HG03159 (cell line): Measurements from ENCODE around the gene NAA10.
A peak's percentile ranks its signal among the peaks of the same experiment; 100 is the strongest.

Source experiments
- ATAC-seq: cut with Tn5 transposase; IDR thresholded peaks from one replicate; pipeline ENCODE4 v1.9.1; 2021; ENCODE audit warnings: mild to moderate bottlenecking, moderate library complexity; ENCODE audit not compliant: unreplicated experiment

Gene NAA10

DNA sequence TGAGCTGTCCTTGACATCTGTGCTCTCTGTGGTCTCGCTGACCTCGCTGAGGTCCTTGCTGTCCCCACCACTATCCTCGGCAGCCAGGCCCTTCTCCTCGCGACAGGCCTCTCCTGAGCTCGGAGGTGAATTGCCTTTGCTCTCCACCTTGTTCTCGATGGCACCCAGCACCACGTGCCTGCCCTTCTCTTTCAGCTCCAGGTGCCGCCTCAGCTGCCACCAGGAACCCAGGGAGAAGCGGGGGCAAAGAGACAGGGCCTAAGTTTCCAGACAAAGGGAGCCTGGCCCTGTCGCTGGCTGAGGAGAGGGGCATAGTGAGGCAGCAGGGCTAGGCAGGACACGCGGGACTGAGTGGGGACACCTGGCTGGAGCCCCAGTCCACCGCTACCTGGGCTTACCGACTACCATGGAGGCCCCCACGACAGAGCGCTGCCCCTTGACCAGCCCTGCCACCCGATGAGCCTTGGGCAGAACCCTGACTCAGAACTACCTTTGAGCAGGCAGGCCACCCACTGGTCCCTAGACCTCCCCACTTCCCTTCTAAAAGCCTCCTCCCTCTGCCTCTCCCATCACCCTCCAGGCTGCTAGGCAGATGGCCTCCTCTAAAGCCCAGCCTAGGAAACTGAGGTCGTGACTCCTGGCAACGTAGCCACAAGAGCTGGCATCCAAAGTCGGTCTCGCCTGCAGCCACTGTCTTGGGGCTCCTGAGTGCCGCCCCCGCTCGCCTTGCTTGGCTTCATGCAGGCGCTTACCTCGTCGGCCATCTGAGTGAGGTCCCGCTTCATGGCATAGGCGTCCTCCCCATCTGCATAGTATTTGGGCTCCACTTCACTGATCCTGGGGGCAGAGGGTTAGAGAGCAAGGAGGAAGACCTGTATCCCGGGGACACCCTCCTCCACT, 4.6 kb downstream of the NAA10 start:
- ATAC-seq, result no peak

DNA sequence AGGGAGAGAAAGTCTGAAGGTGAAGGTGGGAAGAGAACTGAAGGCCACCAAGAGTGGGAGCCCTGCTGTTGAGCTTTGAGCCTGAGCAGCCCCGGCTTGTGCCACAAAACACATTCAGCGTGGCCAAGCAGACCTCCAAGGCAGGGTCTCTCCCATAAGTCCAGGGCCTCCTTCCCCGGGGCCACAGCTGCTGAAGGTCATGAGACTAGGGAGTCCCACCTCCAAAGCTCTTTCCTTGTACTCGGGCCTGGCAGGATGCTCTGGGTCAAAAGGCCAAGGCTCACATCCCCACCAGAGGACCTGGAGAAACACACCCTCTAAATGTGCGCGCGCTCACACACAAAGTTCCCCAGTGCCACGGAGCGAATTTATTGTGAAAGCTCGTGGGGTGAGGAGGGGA, 5.3 kb downstream of the NAA10 start:
- ATAC-seq, result no peak

DNA sequence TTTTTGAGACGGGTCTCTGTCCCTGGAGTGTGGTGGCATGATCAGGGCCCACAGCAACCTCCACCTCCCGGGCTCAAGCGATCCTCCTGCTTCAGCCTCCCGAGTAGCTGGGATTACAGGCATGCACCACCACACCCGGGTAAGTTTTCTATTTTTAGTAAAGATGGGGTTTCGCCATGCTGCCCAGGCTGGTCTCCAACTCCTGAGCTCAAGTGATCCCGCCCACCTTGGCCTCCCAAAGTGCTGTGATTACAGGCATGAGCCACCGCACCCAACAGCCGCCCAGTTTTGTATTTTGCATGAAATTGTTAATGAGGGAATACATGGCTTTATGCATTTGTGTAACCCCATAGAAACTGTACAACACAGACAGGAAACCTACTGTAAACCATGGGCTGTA, 6.0 kb downstream of the NAA10 start:
- no peak for ATAC-seq

DNA sequence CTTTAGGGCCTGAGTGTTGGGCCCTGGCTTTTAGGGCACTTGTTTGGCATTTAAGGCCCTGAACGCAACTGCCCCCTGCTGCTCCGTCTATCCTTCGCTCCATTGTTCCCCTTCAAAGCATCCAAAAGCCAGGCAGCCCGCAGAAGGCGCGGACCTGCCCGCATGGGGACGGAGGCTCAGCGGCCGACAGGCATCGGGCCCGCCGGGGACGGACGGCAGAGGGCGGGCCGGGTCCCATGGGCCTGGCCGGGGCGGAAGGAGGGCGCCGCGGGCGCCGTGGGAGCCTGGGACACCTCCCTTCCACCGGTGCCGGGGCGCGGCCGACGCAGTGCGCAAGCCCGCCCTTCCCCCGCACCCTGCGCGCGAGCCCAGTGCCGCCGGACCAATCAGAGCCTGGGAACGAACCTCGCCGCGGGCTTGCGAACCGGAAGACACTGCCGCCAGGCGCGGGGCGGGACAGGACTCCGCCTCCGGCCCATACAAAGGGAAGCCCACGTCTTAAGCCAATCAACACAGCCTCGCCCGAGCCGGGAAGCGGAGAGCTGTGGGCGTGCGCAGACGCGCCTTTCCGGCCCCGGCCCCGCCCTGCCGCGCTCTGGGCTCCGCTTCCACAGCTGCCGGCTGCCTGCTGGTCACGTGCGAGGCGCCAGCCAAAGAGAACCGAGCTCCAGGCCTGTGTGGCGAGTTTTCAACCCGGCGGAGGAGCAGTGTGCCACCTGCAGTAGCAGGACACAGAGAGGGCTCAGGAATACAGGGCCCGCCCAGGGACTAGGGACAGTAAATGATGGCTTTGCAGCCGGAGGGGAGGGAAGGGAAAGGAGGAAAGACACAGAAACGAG, 6.7 kb downstream of the NAA10 start:
- ATAC-seq, result peak; percentile 69

DNA sequence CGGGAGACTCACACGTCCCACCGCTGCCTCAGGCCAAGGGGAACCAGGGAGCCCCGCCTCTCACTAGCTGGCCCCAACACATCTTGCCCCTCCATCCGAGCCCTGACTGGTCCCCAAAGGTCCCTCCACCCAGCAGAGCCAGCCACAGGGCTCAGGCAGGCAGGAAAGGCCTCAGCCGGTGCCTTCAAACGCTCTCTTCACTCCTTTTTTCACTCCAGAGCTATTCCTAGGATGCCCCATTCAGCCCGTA, 7.2 kb downstream of the NAA10 start:
- no peak for ATAC-seq

DNA sequence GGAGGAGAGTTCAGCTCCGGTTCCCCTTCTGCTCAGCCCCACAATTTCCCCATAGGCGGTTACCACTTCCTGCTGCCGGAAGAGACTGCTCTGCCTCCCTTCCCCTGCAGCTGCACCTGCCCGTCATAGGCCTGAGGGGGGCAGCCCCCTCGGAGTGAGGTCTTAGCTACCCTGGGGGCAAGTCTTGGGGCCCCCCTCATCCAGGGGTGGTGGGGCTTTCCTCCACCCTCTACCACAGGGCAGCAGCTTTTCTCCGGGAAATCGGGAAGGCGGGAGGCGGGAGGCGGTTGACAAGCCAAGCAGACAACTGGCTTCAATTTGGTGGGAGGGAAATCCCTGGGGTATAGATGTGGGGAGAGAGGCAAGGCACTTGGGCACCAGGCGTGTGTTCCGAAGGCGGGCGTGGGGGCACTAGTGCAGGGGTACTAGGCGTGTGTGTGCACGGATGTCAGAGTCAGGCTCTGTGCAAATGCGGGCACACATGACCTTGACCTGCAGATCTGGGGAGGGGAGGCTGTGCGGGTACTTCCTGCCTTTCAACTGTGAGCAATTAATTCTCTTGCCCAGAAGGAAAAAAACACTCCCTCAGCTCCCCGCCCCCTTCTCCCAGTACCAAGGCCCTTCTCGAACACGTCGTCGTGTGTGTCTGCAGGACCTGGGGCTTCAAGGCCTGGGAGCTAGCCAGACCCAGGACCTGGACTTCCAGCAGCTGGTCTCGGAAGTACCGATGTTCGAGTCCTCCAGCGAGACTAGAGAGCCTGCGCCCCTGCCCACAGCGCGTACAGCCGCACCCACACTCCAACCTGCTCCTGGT, 7.8 kb downstream of the NAA10 start:
- peak; percentile 45 for ATAC-seq

DNA sequence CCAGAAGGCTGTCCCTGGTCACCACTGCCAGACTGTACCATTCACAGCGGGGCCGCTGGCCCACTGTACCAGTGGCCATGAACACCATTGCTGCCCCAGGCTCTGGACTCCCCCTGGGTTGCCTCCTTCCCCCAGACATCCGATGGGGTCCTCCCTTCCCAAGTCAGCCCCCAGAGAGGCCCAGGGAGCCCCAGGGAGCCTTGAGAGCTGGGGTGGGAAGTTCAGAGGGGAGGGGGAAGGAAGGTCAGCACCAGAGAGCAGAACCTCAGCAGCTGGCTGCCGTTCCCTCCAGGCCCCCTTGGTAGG, 8.3 kb downstream of the NAA10 start:
- peak; percentile 0 for ATAC-seq

DNA sequence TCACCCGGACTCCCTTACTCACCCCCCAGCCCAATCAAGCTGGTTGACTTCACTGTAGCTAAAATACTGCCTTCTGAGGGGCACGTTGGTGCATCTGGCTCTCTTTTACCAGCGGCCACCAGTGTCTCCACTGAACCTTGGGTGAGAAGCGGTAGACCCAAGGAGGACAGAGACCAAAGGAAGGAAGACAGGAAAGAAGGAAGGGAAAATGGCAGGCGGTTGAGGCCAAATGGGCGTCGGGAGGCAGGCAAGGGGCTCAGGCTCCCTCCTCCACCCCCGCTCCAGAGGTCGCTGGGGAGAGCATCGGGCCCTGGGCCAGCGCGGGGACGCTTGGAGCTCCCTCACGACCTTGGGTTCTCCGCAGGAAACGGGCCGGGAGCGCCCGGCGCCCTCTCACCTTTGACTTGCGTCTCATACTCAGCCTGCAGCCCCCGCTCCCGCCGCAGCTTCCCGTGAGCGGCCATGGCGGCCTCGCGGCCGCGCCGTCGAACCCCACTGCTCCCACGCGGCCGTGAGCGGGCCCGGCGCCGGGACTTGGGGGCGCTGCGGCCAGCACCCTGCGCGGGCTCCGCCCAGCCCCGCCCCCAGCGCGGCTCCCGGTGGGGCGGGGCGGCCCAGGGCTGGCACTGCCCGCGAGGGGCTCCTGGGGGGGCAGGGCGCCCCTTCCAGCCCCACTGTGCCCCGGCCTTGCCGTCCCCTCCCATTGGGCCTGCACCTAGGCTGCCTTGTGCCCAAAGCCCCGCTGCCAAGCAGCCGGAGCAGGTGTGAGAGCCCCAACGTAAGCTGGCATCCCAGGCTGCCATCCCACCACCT, 8.9 kb downstream of the NAA10 start, which contains the start of gene ARHGAP4:
TSS of gene ARHGAP4 (minus strand) at position 526 of the 813 bp plus-strand sequence. CDS start at position 464, 62 bp downstream.
- ATAC-seq, result no peak

DNA sequence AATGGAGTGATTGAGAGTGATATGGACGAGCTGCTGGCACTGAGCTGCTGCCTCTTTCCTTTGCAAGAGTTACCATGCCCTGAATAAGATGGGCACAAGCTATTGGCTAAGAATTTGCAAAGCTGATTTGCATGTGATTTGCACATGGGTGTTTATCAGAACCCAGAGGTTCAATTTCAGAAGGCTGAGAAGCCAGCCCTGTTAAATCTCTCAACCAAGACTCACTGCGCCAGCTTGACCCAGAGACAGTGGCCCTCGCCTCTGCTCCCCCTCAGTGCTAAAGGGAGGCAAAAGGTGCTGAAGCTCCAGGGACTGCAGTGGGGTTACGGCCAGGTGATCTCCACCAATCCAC, 9.5 kb downstream of the NAA10 start:
- no peak for ATAC-seq

DNA sequence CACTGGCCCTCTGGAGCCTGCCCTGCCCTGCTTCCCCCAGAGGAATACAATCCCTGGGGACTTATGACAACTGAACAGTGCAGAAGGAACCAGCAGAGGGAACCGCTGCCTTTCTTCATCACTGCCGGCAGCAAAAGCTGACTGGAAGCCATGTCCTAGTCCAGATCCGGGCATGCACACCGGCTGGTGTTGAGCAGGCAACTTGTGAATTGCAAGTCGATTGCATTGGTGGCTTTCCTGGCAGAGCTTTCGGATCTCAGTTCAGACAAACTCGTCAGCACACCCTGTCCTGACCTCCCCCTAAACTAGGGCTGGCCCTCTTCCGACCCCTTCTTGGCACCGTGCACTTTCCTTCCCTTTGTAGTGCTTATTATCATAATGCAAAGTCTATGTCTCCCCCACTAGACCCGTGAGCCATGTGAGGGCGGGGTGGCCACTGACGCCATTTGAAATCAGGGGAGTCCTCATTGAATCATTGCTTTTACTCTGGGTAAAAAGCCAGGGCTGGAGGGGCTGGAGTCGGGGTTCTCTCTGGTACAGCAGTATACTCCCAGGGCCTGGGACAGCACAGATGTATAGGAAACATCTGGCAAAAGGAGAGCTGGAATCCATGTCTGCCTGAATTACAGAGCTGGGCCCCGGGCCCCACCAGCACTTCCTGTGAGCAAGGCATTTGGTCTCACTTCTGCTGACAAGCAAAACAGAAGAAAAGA, 10.5 kb downstream of the NAA10 start:
- no peak for ATAC-seq

DNA sequence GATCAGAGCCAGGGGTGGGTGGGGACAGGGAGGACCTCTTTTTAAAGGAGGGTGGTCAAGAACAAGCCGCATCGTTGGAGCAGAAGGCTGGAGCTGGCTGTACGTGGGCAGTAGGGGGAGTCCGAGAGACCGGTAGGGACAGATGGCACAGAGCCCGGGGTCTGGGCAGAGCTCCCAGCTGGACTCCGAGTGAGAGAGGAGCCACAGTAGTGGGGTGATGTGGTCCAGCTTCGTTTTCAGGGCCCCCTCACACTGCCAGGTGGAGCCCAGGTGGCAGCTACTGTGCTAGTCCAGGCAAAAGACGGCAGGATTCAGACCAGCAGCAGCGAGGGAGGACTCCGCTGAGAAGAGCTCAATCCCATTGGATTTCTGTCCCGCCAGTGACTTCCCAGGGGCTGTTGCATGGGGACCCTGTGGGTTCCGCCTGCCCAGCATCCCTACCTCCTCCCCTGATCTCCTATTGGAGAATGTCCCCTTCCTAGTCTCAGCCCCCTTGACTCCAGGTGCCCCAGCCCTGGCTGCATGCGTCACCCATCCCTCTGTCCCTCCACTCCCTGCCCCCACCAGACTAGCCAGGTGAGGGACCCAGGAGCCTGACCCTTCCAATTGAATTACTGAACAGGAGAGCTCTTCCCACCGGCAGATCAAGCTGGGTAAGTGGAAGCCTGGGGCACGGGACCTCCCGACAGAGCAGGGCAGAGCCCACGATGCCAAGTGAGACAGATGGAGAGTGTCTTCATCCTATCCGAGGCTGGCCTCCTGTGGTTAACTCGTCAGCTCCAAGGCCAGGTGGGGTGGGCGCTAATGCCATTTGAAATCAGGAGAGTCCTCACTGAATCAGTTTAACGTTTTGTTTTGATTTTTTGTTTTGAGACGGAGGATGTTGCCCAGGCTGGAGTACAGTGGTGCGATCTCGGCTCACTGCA, 11.6 kb downstream of the NAA10 start:
- ATAC-seq, result no peak

DNA sequence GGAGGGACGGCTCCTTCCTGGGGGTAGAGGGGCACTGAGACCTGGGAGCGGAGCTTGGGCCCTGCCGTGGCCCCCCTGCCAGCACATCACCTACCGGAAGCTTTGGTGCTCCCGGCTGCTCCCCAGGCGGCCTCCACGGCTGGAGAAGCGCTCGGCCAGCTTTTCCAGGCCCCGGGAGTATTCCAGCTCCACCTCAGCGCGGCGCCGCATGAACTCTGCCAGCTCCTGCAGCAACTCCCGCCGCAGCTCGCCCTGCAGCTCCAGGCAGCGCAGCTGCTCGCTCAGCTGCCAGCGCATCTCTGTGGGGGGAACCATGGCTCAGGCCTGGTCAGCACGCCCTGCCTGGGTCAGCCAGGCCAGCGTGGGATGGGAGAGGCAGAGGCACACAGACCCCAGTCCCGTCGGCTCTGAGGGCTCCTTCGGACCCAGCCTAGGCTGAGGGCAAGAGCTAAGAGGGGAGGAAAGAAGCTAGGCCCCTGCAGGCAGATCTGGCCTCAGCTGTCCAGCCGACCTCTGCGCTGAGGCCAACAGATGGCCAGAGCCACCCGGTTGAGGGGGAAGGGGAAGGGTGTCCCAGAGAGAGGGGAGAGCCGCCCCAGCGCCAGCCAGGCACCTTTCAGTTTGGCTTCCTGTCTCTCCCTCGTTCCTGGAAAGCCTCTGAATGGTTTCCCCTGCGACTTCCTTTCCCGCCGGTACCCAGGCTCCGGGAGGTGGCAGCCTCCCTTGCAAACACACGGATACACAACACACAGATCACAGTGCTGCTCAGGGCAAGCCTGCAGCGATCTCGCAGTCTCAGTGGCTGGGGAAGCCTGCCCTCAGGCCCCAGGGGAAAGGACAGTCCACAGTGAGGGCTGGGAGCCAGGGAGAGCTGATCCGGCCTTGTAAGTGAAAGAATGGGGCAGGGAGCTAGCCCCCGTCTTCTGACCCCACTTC, 13.1 kb downstream of the NAA10 start:
- ATAC-seq, result no peak

DNA sequence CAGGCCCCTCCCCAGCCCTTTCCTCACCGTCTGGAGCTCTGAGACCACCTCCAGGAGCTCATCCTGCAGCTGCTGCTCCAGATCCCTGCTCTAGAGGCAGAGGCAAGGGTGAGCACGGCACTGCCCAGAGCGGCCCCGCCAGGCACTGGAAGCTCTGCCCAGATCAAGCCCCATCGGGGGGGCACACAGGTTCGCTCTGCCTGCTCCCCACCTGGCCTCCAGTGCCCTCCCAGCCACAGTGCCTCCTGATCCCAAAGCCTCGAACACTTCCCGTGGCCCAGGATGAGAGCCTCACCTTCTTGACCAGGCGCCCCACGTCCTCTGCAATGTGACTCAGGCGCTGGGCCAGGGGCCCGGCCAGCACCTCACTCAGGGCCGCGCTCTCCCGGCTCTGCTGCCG, 13.8 kb downstream of the NAA10 start:
- ATAC-seq, result no peak

DNA sequence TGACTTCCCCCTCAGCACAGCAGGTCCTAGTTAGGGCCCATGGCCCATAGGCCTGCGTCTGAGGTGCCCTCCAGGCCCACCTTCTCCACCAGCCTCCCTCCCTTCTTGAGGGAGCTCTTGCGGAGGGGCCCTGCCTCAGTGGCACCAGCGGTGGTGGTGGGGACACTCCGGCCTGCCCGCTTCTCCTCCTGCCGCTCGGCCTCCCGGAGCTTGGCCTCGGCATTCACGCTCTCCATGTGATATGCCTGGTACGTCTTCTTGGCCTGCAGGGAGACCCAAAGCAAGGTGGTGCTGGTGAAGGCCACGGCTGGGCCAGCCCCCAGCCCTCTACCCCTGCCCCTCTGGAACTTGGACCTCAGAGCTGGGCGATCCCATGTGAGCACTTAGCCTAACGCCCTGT, 14.3 kb downstream of the NAA10 start:
- no peak for ATAC-seq

DNA sequence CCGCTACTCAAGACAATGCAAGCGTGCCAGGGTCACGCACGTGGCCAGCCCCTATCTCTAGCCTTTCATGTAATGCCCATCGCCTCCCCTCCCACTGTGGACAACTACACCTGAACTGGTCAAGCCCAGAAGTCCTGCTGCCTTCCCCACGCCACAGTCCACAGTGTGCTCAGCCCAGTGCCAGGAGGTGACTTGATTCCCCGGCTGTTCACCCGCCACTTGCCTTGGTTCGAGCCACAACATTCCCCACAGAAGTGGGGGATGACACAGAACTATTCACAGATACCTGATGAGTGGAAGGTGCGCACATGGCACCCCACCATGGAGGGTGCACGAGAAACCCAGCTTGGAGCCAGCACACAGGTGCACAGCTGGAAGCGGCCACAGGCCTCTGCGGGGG, 15.6 kb downstream of the NAA10 start:
- no peak for ATAC-seq

DNA sequence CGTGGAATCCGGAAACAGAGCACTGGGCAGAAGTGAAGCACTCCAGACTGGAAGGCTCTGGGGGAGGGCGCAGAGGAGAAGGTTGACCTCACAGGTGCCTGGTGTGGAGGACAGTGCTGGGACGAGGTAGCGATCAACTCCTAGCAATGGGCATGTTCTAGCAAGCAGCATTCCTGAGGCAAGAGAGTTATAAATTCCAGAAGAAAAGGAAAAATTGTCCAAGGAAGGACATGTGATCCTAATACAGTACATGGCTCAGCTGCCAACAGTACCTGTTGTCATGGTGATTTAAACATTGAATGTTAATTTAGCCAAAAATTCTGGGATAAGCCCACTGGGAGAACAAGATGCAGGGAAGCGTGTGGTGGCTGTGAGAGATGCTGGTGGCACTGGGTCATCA, 17.0 kb downstream of the NAA10 start:
- no peak for ATAC-seq

DNA sequence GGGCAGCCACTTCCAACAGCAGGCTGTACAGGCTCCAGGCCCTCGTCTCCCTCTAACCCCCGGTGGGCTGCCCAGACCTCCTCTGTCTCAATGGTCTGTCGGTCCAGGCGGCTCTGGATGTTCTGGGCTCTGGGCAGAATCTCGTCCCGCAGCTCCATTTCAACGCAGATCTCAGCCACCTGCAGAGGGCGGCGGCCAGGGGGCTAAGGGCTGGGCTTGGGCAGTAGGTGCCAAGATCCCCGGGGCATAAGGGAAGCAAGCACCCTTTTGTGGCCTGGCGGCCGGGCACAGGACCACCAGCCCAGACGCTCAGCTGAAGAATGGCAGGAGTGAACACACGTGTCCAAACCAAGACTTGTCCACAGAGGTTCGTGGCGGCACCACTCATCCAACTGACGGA, 21.1 kb downstream of the NAA10 start:
- ATAC-seq, result no peak

DNA sequence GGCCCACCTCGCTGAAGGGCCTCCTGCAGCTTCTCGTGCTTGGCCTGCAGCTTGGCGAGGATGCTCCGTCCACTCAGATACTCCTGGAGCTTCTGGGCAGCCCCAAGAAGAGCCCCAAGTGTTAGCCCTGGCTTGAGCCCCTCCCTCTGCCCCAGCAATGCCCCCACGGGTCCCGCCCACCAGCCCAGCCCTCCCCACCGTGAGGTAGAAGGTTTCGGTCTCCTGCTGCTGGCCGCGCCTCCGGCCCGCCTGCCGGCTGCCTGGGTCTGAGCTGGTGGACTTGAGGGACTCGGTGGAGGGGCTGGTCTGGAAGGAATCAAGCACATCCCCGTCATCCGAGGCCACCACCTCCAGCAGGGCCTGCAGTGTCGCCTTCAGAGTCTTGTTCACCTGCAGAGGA, 21.6 kb downstream of the NAA10 start:
- ATAC-seq, result no peak
